Hematopoietic multipotent progenitor cell treated with erythropoietin and hydrocortisone succinate and interleukin-3 and kit ligand, for 6 days (in vitro differentiated cells): ENCODE measurements around the gene LHPP.

Experiments
- DNase-seq: peaks from one replicate; pipeline ENCODE4 v3.0.0-alpha.2; 2015

Gene LHPP

GRCh38 chr10:124559372-124560132, 97.9 kb downstream of the LHPP start:
- no peak for DNase-seq

GRCh38 chr10:124560377-124561105, 98.9 kb downstream of the LHPP start:
- DNase-seq, result no peak

GRCh38 chr10:124561206-124561605, 99.6 kb downstream of the LHPP start:
- no peak for DNase-seq

- DNase-seq, result no peak
Observed at GRCh38 chr10:124562425-124563060, 100.9 kb downstream of the LHPP start.

- DNase-seq, result no peak
Observed at GRCh38 chr10:124563320-124564040, 101.9 kb downstream of the LHPP start.

- no peak for DNase-seq
Observed at GRCh38 chr10:124564881-124565280, 103.3 kb downstream of the LHPP start.

GRCh38 chr10:124565565-124566221, 104.1 kb downstream of the LHPP start:
- peak; percentile 44 for DNase-seq

GRCh38 chr10:124566222-124566888, 104.7 kb downstream of the LHPP start:
- no peak for DNase-seq

GRCh38 chr10:124566981-124567835, 105.6 kb downstream of the LHPP start:
- DNase-seq, result no peak

- DNase-seq, result no peak
Observed at GRCh38 chr10:124568339-124568738, 106.7 kb downstream of the LHPP start.

- no peak for DNase-seq
Observed at GRCh38 chr10:124568848-124569622, 107.4 kb downstream of the LHPP start.

GRCh38 chr10:124569623-124570470, 108.2 kb downstream of the LHPP start:
- no peak for DNase-seq

GRCh38 chr10:124570646-124571045, 109.0 kb downstream of the LHPP start:
- no peak for DNase-seq

- DNase-seq, result no peak
Observed at GRCh38 chr10:124572751-124573150, 111.1 kb downstream of the LHPP start.

- no peak for DNase-seq
Observed at GRCh38 chr10:124573726-124574455, 112.3 kb downstream of the LHPP start.

- no peak for DNase-seq
Observed at GRCh38 chr10:124574456-124575070, 112.9 kb downstream of the LHPP start.

GRCh38 chr10:124575107-124576035, 113.7 kb downstream of the LHPP start:
- DNase-seq, result no peak
